GM12878 (cell line): ENCODE measurements around the gene SBF2.
"Not testable (repeated sequence)": the region's sequence is repeated elsewhere in the genome, so short reads cannot be mapped to it uniquely, and the experiment has no call there.

ENCODE experiments used
- EP300 ChIP-seq, 2 experiments: fragments of 150-350 bp in 1 of 2; IDR thresholded peaks; 2 replicates each; pipeline ENCODE4 v1.6.1; 2011 to 2012; ENCODE audit warnings: low read depth in 2 of 2, low read length in 2 of 2, borderline replicate concordance in 1 of 2, improper control_type of control experiment in 1 of 2, inconsistent platforms in 1 of 2; ENCODE audit not compliant: control insufficient read depth in 1 of 2
- EZH2 ChIP-seq: IDR thresholded peaks from 2 replicates; pipeline ENCODE4 v1.6.1; 2012; ENCODE audit warnings: low read depth, mild to moderate bottlenecking, control low read depth, inconsistent platforms, low read length, borderline replicate concordance; ENCODE audit not compliant: control insufficient read depth
- GABPA ChIP-seq: IDR thresholded peaks from 2 replicates; pipeline ENCODE4 v1.6.1; 2014; ENCODE audit warnings: antibody characterized with exemption, low read depth, mild to moderate bottlenecking, inconsistent platforms
- MYB ChIP-seq: fragments of 150-350 bp; IDR thresholded peaks from 2 replicates; pipeline ENCODE4 v1.6.1; 2014; ENCODE audit warnings: mild to moderate bottlenecking, low read depth, low read length, borderline replicate concordance
- STAT1 ChIP-seq: fragments of 450-650 bp; conservative IDR thresholded peaks from 2 replicates; pipeline ENCODE4 v1.6.1; 2014; ENCODE audit warnings: antibody characterized with exemption, mild to moderate bottlenecking
- ZNF274 ChIP-seq: IDR thresholded peaks from one replicate; pipeline ENCODE4 v1.8.0; 2011; ENCODE audit not compliant: insufficient read length, insufficient read depth
- TF ChIP-seq, protein P1 (sequence below), 3 experiments: IDR thresholded peaks in 2 of 3; conservative IDR thresholded peaks in 1 of 3; 2 replicates each; pipeline ENCODE4 v1.5.1; 2011; ENCODE audit warnings: low read depth in 3 of 3, low read length in 3 of 3, mild to moderate bottlenecking in 3 of 3, control low read depth in 2 of 3, moderate library complexity in 2 of 3, inconsistent platforms in 1 of 3, mixed read lengths in 1 of 3; ENCODE audit not compliant: control insufficient read depth in 2 of 3, insufficient read depth in 1 of 3; ENCODE audit errors: extremely low read depth in 1 of 3

DNA sequence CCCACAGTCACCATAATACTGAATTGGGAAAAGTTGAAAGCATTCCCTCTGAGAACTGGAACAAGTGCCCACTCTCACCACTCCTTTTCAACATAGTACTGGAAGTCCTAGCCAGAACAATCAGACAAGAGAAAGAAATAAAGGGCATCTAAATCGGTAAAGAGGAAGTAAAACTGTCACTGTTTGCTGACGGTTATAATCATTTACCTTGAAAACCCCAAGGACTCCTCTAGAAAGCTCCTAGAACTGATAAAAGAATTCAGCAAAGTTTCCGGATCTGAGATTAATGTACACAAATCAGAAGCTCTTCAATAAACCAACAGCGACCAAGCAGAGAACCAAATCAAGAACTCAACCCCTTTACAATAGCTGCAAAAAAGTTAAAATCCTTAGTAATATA is 306.7 kb downstream of the SBF2 start:
- not testable (repeated sequence) for TF ChIP-seq MYB; EP300 (IDR thresholded peaks at IDR 0.05; ENCODE audit: borderline replicate concordance in 1 of 2, control insufficient read depth in 1 of 2, low read depth in 2 of 2, low read length in 2 of 2); STAT1; GABPA; ZNF274; EZH2
- TF ChIP-seq, protein P1, sequence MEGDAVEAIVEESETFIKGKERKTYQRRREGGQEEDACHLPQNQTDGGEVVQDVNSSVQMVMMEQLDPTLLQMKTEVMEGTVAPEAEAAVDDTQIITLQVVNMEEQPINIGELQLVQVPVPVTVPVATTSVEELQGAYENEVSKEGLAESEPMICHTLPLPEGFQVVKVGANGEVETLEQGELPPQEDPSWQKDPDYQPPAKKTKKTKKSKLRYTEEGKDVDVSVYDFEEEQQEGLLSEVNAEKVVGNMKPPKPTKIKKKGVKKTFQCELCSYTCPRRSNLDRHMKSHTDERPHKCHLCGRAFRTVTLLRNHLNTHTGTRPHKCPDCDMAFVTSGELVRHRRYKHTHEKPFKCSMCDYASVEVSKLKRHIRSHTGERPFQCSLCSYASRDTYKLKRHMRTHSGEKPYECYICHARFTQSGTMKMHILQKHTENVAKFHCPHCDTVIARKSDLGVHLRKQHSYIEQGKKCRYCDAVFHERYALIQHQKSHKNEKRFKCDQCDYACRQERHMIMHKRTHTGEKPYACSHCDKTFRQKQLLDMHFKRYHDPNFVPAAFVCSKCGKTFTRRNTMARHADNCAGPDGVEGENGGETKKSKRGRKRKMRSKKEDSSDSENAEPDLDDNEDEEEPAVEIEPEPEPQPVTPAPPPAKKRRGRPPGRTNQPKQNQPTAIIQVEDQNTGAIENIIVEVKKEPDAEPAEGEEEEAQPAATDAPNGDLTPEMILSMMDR (IDR thresholded peaks at IDR 0.05 in 2 of 3, conservative IDR thresholded peaks at IDR 0.05 in 1 of 3; ENCODE audit: control insufficient read depth in 2 of 3, extremely low read depth in 1 of 3, insufficient read depth in 1 of 3, low read depth in 3 of 3, low read length in 3 of 3): not testable (repeated sequence)
